Measurements from ENCODE around the gene FBH1.

DNA sequence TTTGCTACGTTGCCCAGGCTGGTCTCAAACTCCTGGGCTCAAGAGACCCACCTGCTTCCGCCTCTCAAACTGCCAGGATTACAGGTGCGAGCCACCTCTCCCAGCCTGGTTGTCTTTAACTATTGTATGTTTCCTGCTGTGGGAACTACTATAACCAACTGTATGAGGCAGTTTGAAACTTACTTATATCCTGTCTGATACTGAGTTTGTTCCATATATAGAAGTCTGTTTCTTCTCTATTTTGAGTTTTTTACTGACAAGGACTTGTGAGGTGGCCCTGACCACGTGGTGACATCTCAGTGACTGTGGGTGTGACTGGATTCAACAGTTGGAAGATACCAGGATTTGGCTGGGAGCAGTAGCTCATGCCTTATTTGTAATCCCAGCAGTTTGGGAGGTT lies 14.2 kb downstream of the FBH1 start:
- no peak for TF ChIP-seq POLR2A (IDR thresholded peaks at IDR 0.05)
- TF ChIP-seq, protein P1, sequence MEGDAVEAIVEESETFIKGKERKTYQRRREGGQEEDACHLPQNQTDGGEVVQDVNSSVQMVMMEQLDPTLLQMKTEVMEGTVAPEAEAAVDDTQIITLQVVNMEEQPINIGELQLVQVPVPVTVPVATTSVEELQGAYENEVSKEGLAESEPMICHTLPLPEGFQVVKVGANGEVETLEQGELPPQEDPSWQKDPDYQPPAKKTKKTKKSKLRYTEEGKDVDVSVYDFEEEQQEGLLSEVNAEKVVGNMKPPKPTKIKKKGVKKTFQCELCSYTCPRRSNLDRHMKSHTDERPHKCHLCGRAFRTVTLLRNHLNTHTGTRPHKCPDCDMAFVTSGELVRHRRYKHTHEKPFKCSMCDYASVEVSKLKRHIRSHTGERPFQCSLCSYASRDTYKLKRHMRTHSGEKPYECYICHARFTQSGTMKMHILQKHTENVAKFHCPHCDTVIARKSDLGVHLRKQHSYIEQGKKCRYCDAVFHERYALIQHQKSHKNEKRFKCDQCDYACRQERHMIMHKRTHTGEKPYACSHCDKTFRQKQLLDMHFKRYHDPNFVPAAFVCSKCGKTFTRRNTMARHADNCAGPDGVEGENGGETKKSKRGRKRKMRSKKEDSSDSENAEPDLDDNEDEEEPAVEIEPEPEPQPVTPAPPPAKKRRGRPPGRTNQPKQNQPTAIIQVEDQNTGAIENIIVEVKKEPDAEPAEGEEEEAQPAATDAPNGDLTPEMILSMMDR (IDR thresholded peaks at IDR 0.05), result no peak

All from right lobe of liver (tissue), 4 donors.